GM12872 (cell line): ENCODE results near the gene TCF4.

Experiments
- CTCF ChIP-seq: IDR thresholded peaks from 3 replicates; pipeline ENCODE4 v1.5.1; 2011; ENCODE audit warnings: low read depth, mild to moderate bottlenecking, low read length, moderate library complexity; ENCODE audit not compliant: insufficient read depth

TCF4 gene

GRCh38 chr18:55501982-55502710, 85.8 kb downstream of the TCF4 start:
- no peak for TF ChIP-seq CTCF

GRCh38 chr18:55501579-55501978, 86.4 kb downstream of the TCF4 start:
- TF ChIP-seq CTCF = no peak

GRCh38 chr18:55500316-55501086, 87.5 kb downstream of the TCF4 start:
- TF ChIP-seq CTCF = no peak

- no peak for TF ChIP-seq CTCF
Observed at GRCh38 chr18:55499526-55499925, 88.5 kb downstream of the TCF4 start.

- no peak for TF ChIP-seq CTCF
Observed at GRCh38 chr18:55497825-55498403, 90.1 kb downstream of the TCF4 start.

GRCh38 chr18:55494899-55495298, 93.1 kb downstream of the TCF4 start:
- no peak for TF ChIP-seq CTCF

- no peak for TF ChIP-seq CTCF
Observed at GRCh38 chr18:55494441-55494840, 93.6 kb downstream of the TCF4 start.
